Ishikawa (cell line): ENCODE data around the gene ZFYVE1.

ENCODE experiments used
- TCF12 ChIP-seq: IDR thresholded peaks from 2 replicates; pipeline ENCODE4 v1.6.1; 2012; ENCODE audit warnings: low read depth
- TEAD4 ChIP-seq: IDR thresholded peaks from 2 replicates; pipeline ENCODE4 v1.6.1; 2012

- TF ChIP-seq TEAD4 = no peak
- TF ChIP-seq TCF12 = no peak
Observed at GRCh38 chr14:72966038-72966437, 60.9 kb downstream of the ZFYVE1 start.
